Right atrium auricular region (tissue), 2 donors: ENCODE measurements around the gene CSRP3. TPM values are rescaled to one million over a fixed set of nuclear protein-coding genes. Genes with fewer than 3 reads are reported as not detected.

ENCODE experiments used
- DNase-seq: peaks from one replicate; pipeline ENCODE4 v3.0.0-alpha.2; 2019; ENCODE audit warnings: low spot score
- H3K27ac ChIP-seq, 2 donors: fragments of 200-600 bp; sonication (generic); 1 replicate in 1 of 2; 2 replicates in 1 of 2; pipeline ENCODE4 v1.5.1; 2016 to 2019
- H3K27me3 ChIP-seq, 2 donors: fragments of 200-600 bp; sonication (generic); one replicate each; pipeline versions ENCODE4 v1.5.1 to v1.6.0; 2017 to 2019
- H3K36me3 ChIP-seq: fragments of 200-600 bp; sonication (generic); one replicate; pipeline ENCODE4 v1.5.1; 2016
- H3K4me1 ChIP-seq, 2 donors: fragments of 200-600 bp; sonication (generic); one replicate each; pipeline versions ENCODE4 v1.5.1 to v1.6.0; 2017 to 2019
- H3K4me3 ChIP-seq, 2 donors: fragments of 200-600 bp; sonication (generic); 1 replicate in 1 of 2; 2 replicates in 1 of 2; pipeline ENCODE4 v1.5.1; 2017 to 2019; ENCODE audit warnings: mild to moderate bottlenecking in 1 of 2, moderate library complexity in 1 of 2
- H3K9me3 ChIP-seq, 2 donors: fragments of 200-600 bp; sonication (generic); one replicate each; pipeline ENCODE4 v1.5.1; 2019
- CTCF ChIP-seq, 2 donors: fragments of 200-600 bp; sonication (generic); IDR thresholded peaks; one replicate each; pipeline ENCODE4 v1.5.1; 2019; ENCODE audit warnings: antibody characterized with exemption in 2 of 2
- total RNA-seq, 2 donors: library from RNA; depleted of rRNA; stranded (reverse); fragments of >200 nt; gene quantifications; one replicate each; pipeline ENCODE4 v1.1.0, GENCODE V29; 2016

Gene CSRP3
- total RNA-seq, 2 donors from 2014 or later, result 1,021 to 1,621 TPM

- peak overlapping the region; percentile 48 to 52 for H3K4me3 ChIP-seq
- H3K4me1 ChIP-seq, result no peaks in the 10 kb centered on the region
- peaks cover 8% of the 10 kb centered on the region for H3K36me3 ChIP-seq
- peak overlapping the region; percentile 83 to 92 for H3K27ac ChIP-seq
- TF ChIP-seq CTCF (IDR thresholded peaks at IDR 0.05), result no peak
- H3K9me3 ChIP-seq, result no peaks in the 10 kb centered on the region
- no peaks in the 10 kb centered on the region for H3K27me3 ChIP-seq
- no peak for DNase-seq
These were observed 1.2 kb downstream of the CSRP3 start for GRCh38 chr11:19200410-19201201.

- Histone ChIP-seq H3K4me1 (peaks cover 0 to 3% of the 10 kb centered on the region in 2 donors), H3K4me3 (peak overlapping the region; percentile 48 to 52), H3K27ac (peak overlapping the region; percentile 83 to 92), H3K36me3 (peaks cover 8% of the 10 kb centered on the region), H3K27me3 (no peaks in the 10 kb centered on the region), H3K9me3 (no peaks in the 10 kb centered on the region)
- TF ChIP-seq CTCF (IDR thresholded peaks at IDR 0.05), result no peak
- no peak for DNase-seq
These were observed 2.0 kb downstream of the CSRP3 start for GRCh38 chr11:19199771-19200170.

- Histone ChIP-seq H3K36me3 (peaks cover 8% of the 10 kb centered on the region), H3K9me3 (no peaks in the 10 kb centered on the region), H3K27ac (peak overlapping the region; percentile 83 to 92), H3K4me1 (peaks cover 0 to 9% of the 10 kb centered on the region in 2 donors), H3K4me3 (peak overlapping the region; percentile 48 to 52), H3K27me3 (no peaks in the 10 kb centered on the region)
- no peak for DNase-seq
- TF ChIP-seq CTCF (IDR thresholded peaks at IDR 0.05), result no peak
These were observed 2.7 kb downstream of the CSRP3 start for GRCh38 chr11:19199048-19199447.

GRCh38 chr11:19196432-19196831 lies 5.4 kb downstream of the CSRP3 start:
- no peaks in the 10 kb centered on the region for H3K27me3 ChIP-seq
- H3K4me3 ChIP-seq, result no peak overlapping the region
- peaks cover 0 to 28% of the 10 kb centered on the region in 2 donors for H3K4me1 ChIP-seq
- peak; percentile 67 for DNase-seq
- TF ChIP-seq CTCF (IDR thresholded peaks at IDR 0.05), result no peak
- H3K27ac ChIP-seq, result peak overlapping the region; percentile 83 to 92
- no peaks in the 10 kb centered on the region for H3K9me3 ChIP-seq
- H3K36me3 ChIP-seq, result peaks cover 22% of the 10 kb centered on the region

- no peak for TF ChIP-seq CTCF (IDR thresholded peaks at IDR 0.05)
- H3K4me3 ChIP-seq, result no peak overlapping the region
- DNase-seq, result no peak
- no peaks in the 10 kb centered on the region for H3K27me3 ChIP-seq
- H3K4me1 ChIP-seq, result peaks cover 0 to 28% of the 10 kb centered on the region in 2 donors
- H3K9me3 ChIP-seq, result no peaks in the 10 kb centered on the region
- peaks cover 39% of the 10 kb centered on the region for H3K36me3 ChIP-seq
- peak overlapping the region; percentile 83 to 92 for H3K27ac ChIP-seq
These were observed 7.0 kb downstream of the CSRP3 start for GRCh38 chr11:19194620-19195308.
